ENCODE measurements around the gene FHL1. TPM values are rescaled to one million over a fixed set of nuclear protein-coding genes. Genes with fewer than 3 reads are reported as not detected.

FHL1 gene
- total RNA-seq, 1 donor from 2014 or later: 6.4 TPM

DNA sequence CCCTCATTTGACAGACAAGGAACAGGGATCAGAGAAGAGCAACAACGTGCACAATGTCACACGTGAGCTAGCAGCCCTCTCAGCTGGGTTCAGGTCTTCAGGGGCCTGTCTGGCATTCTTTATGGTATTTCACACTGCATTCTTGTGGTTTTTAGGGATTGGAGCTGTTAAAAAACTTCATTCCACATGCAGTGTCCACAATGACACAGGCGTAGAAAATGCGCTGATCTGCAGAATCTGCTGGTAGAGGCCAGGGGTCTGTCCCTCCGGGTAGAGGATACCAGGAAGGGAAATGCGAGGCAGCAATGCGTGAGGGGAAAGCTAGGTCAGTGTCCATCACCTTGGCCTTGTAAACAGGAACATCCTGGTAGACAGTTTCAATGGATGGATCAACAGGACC, 67.2 kb downstream of the FHL1 start:
- H3K27me3 Mint-ChIP-seq: no peaks in the 10 kb centered on the region
- ChIA-PET CTCF (interaction anchor here (1.3 kb wide), 1 partner anchor 186 kb away, joined by 4 read pairs; no protein-coding TSS in a partner anchor), POLR2A (no interaction called here)
- H3K9me3 Mint-ChIP-seq: no peaks in the 10 kb centered on the region
- H3K36me3 Mint-ChIP-seq (ENCODE audit: low read depth): peaks cover 25% of the 10 kb centered on the region
- ATAC-seq (ENCODE audit: low read depth) (no peak), DNase-seq (no peak)
- no peak overlapping the region for H3K27ac Mint-ChIP-seq
- no peak overlapping the region for H3K4me3 Mint-ChIP-seq
- peaks cover 31% of the 10 kb centered on the region for H3K4me1 Mint-ChIP-seq
- intact Hi-C loops (cut with micrococcal nuclease): loop anchor here (5.0 kb wide), 1 partner anchor 38 kb away; the partner anchor contains the start of gene MAP7D3
- TF ChIP-seq, protein P1, sequence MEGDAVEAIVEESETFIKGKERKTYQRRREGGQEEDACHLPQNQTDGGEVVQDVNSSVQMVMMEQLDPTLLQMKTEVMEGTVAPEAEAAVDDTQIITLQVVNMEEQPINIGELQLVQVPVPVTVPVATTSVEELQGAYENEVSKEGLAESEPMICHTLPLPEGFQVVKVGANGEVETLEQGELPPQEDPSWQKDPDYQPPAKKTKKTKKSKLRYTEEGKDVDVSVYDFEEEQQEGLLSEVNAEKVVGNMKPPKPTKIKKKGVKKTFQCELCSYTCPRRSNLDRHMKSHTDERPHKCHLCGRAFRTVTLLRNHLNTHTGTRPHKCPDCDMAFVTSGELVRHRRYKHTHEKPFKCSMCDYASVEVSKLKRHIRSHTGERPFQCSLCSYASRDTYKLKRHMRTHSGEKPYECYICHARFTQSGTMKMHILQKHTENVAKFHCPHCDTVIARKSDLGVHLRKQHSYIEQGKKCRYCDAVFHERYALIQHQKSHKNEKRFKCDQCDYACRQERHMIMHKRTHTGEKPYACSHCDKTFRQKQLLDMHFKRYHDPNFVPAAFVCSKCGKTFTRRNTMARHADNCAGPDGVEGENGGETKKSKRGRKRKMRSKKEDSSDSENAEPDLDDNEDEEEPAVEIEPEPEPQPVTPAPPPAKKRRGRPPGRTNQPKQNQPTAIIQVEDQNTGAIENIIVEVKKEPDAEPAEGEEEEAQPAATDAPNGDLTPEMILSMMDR (IDR thresholded peaks at IDR 0.05): no peak

DNA sequence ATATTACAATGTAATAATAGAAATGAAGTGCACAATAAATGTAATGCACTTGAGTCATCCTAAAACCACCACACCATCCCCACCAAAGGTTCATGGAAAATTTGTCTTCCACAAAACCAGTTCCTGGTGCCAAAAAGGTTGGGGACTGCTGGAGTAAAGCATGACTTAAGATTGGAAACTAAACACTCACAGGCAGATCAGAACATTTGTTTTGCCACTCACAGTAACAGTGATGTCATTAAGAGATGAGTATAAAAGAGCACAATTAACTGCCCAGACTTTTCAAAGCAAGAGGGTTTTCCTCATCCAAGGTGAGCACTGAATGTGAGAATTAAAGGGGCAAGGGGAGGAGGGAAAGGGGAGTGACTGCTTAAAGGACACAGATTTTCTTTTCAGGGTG, 68.2 kb downstream of the FHL1 start:
- CTCF ChIA-PET: no interaction called here
- ATAC-seq (ENCODE audit: low read depth) (no peak), DNase-seq (no peak)
- Mint-ChIP-seq H3K4me1 (peaks cover 20% of the 10 kb centered on the region), H3K27me3 (no peaks in the 10 kb centered on the region), H3K36me3 (ENCODE audit: low read depth) (peaks cover 30% of the 10 kb centered on the region), H3K27ac (no peak overlapping the region), H3K4me3 (no peak overlapping the region), H3K9me3 (no peaks in the 10 kb centered on the region)
- POLR2A ChIA-PET: no interaction called here
- TF ChIP-seq, protein P1 (IDR thresholded peaks at IDR 0.05): no peak
- intact Hi-C loops (cut with micrococcal nuclease): no loop called here

GRCh38 chrX:136219893-136220292, 72.6 kb downstream of the FHL1 start:
- intact Hi-C loops (cut with micrococcal nuclease): no loop called here
- TF ChIP-seq, protein P1 (IDR thresholded peaks at IDR 0.05): no peak
- CTCF ChIA-PET: no interaction called here

DNA sequence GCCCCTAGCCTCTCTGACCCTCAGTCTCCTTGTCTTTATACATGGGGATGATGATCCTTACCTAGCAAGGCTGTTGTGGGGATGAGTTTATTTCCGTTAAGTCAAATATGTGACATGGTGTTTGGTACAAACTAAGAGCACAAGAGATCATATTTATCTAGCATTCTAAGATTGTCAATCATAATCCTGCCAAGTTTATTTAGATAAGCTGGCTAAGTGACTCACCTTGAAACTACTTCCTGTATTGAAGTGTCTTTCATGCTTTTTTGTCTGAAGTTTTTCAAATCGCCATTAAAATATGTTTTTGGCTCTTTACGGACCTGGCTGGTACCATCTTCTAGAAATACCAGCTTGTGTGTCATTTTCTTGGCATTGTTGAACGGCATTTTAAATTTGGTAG, 73.2 kb downstream of the FHL1 start:
- DNase-seq (no peak), ATAC-seq (ENCODE audit: low read depth) (no peak)
- H3K9me3 Mint-ChIP-seq: no peaks in the 10 kb centered on the region
- ChIA-PET CTCF (interaction anchor here (0.6 kb wide), 1 partner anchor 505 kb away, joined by 3 read pairs; no protein-coding TSS in a partner anchor), POLR2A (no interaction called here)
- peaks cover 58% of the 10 kb centered on the region for H3K36me3 Mint-ChIP-seq (ENCODE audit: low read depth)
- H3K27ac Mint-ChIP-seq: no peak overlapping the region
- TF ChIP-seq, protein P1 (IDR thresholded peaks at IDR 0.05): no peak
- H3K27me3 Mint-ChIP-seq: no peaks in the 10 kb centered on the region
- H3K4me1 Mint-ChIP-seq: peaks cover 3% of the 10 kb centered on the region
- intact Hi-C loops (cut with micrococcal nuclease): no loop called here
- no peak overlapping the region for H3K4me3 Mint-ChIP-seq

More at GRCh38 chrX:136219893-136220292, 72.6 kb downstream of the FHL1 start:
- POLR2A ChIA-PET: no interaction called here
- H3K9me3 Mint-ChIP-seq: no peaks in the 10 kb centered on the region
- H3K36me3 Mint-ChIP-seq (ENCODE audit: low read depth): peaks cover 53% of the 10 kb centered on the region
- H3K4me1 Mint-ChIP-seq: no peaks in the 10 kb centered on the region
- no peak for ATAC-seq (ENCODE audit: low read depth)
- no peak overlapping the region for H3K4me3 Mint-ChIP-seq
- H3K27me3 Mint-ChIP-seq: no peaks in the 10 kb centered on the region
- no peak for DNase-seq
- H3K27ac Mint-ChIP-seq: no peak overlapping the region

GRCh38 chrX:136220951-136221350, 73.6 kb downstream of the FHL1 start:
- intact Hi-C loops (cut with micrococcal nuclease): no loop called here
- ChIA-PET POLR2A (no interaction called here), CTCF (interaction anchor here (0.6 kb wide), 1 partner anchor 505 kb away, joined by 3 read pairs; no protein-coding TSS in a partner anchor)
- Mint-ChIP-seq H3K36me3 (ENCODE audit: low read depth) (peaks cover 62% of the 10 kb centered on the region), H3K4me1 (peaks cover 7% of the 10 kb centered on the region), H3K4me3 (no peak overlapping the region), H3K27me3 (no peaks in the 10 kb centered on the region), H3K9me3 (no peaks in the 10 kb centered on the region), H3K27ac (no peak overlapping the region)
- TF ChIP-seq, protein P1 (IDR thresholded peaks at IDR 0.05): no peak
- DNase-seq (no peak), ATAC-seq (ENCODE audit: low read depth) (no peak)

Data from activated B cell treated with CpG ODN at 0.5 μM for 24 hours (primary cell).